HFFc6 (cell line): ENCODE data around the gene CISH. TPM values are rescaled to one million over a fixed set of nuclear protein-coding genes. Genes with fewer than 3 reads are reported as not detected.

Source experiments
- DNase-seq: peaks from one replicate; pipeline ENCODE4 v3.0.0-alpha.2; 2018
- H3K27ac Mint-ChIP-seq: 2 replicates; pipeline ENCODE4 v1.8.0; 2020; ENCODE audit warnings: mild to moderate bottlenecking, mixed read lengths
- H3K27me3 Mint-ChIP-seq: 2 replicates; pipeline ENCODE4 v1.8.0; 2021; ENCODE audit warnings: mild to moderate bottlenecking, moderate library complexity, mixed read lengths; ENCODE audit not compliant: insufficient read depth
- H3K36me3 Mint-ChIP-seq: 2 replicates; pipeline ENCODE4 v1.8.0; 2021; ENCODE audit warnings: low read depth, mixed read lengths
- H3K4me1 Mint-ChIP-seq: 2 replicates; pipeline ENCODE4 v1.8.0; 2020; ENCODE audit warnings: low read depth, mixed read lengths
- H3K4me3 Mint-ChIP-seq: 2 replicates; pipeline ENCODE4 v1.8.0; 2020; ENCODE audit warnings: mild to moderate bottlenecking, moderate library complexity, mixed read lengths
- H3K9me3 Mint-ChIP-seq: 2 replicates; pipeline ENCODE4 v1.8.0; 2020; ENCODE audit warnings: mild to moderate bottlenecking, mixed read lengths
- total RNA-seq, 6 experiments: library from RNA; stranded (reverse); fragmentation: NEBNext Ultra II Directional; extraction: Animal tissue kit (Norgen Biotek cat#: 25700); gene quantifications; 2 replicates in 1 of 6; 3 replicates in 5 of 6; pipeline ENCODE4 v1.2.3, GENCODE V29; 2021
- TF ChIP-seq, protein P1 (sequence below): fragments of 200-600 bp; sonication (generic); IDR thresholded peaks from 2 replicates; pipeline ENCODE4 v1.5.0; 2021; ENCODE audit warnings: antibody characterized with exemption, mild to moderate bottlenecking

CISH gene
- total RNA-seq, 6 experiments from 2014 or later: 0.84 to 1.4 (median 0.95) TPM

DNA sequence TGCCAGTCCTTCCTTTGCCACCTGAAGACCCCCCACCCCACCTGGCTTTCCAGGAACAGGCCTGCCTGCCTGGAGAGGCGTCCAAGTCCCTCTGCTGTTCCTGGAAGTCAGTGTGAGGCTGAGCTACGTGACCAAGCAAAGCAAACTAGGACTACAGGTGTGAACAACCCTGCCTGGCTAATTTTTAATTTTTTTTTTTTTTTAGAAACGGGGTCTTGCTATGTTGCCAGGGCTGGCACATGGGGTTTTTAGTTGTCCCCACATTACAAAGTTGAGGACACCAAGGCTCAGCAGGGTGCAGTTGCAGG is 24.9 kb downstream of the CISH start:
- no peak overlapping the region for H3K27ac Mint-ChIP-seq
- DNase-seq: no peak
- H3K27me3 Mint-ChIP-seq: no peaks in the 10 kb centered on the region
- no peaks in the 10 kb centered on the region; the same call in 1 of the 2 replicates for H3K36me3 Mint-ChIP-seq
- TF ChIP-seq, protein P1, sequence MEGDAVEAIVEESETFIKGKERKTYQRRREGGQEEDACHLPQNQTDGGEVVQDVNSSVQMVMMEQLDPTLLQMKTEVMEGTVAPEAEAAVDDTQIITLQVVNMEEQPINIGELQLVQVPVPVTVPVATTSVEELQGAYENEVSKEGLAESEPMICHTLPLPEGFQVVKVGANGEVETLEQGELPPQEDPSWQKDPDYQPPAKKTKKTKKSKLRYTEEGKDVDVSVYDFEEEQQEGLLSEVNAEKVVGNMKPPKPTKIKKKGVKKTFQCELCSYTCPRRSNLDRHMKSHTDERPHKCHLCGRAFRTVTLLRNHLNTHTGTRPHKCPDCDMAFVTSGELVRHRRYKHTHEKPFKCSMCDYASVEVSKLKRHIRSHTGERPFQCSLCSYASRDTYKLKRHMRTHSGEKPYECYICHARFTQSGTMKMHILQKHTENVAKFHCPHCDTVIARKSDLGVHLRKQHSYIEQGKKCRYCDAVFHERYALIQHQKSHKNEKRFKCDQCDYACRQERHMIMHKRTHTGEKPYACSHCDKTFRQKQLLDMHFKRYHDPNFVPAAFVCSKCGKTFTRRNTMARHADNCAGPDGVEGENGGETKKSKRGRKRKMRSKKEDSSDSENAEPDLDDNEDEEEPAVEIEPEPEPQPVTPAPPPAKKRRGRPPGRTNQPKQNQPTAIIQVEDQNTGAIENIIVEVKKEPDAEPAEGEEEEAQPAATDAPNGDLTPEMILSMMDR: no peak
- H3K4me3 Mint-ChIP-seq: no peak overlapping the region
- peaks cover 22% of the 10 kb centered on the region for H3K4me1 Mint-ChIP-seq
- no peaks in the 10 kb centered on the region for H3K9me3 Mint-ChIP-seq

DNA sequence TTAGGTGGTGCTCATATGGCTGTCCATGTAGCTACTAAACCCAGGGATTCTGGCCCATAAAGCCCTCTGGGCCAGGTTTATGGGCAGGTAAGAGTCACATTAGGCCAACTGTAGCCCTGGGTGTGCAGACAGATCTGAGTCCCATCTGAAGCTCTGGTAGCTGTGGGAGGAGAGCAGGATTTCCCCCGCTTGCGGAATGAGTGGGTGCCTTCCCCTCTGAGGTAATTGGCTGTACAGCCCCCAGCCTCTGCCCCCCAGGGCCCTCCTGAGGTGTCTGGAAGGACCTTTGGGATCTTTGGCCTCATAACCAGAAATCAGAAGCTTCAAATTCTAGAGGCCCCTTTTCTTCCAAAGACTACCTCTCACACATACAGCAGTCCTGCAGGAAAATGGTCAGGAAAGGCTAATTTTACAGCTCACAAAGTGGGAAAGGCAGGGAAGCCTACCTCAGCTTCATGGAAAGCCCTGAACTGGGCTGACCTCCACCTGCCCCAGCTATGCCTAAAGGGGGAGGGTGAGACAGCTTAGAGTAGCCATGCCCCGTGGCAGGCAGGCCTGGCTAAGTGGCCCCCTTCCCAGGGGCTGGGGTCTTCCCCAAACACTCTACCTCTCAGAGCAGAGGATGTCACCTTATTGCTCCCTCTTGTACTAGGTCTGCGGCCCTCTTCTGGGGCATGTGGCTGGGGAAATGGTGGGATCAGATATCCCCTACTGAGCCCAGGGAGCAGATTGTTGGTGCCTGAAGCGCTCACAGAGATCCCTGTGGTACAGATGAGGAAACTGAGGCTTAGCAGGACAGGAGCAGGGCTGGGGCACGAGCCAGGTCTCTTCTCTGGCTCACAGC is 25.4 kb downstream of the CISH start:
- TF ChIP-seq, protein P1: no peak
- no peaks in the 10 kb centered on the region for H3K9me3 Mint-ChIP-seq
- H3K27me3 Mint-ChIP-seq: no peaks in the 10 kb centered on the region
- peaks cover 21% of the 10 kb centered on the region for H3K4me1 Mint-ChIP-seq
- no peak for DNase-seq
- H3K4me3 Mint-ChIP-seq: no peak overlapping the region
- H3K27ac Mint-ChIP-seq: no peak overlapping the region
- H3K36me3 Mint-ChIP-seq: no peaks in the 10 kb centered on the region; the same call in 1 of the 2 replicates

DNA sequence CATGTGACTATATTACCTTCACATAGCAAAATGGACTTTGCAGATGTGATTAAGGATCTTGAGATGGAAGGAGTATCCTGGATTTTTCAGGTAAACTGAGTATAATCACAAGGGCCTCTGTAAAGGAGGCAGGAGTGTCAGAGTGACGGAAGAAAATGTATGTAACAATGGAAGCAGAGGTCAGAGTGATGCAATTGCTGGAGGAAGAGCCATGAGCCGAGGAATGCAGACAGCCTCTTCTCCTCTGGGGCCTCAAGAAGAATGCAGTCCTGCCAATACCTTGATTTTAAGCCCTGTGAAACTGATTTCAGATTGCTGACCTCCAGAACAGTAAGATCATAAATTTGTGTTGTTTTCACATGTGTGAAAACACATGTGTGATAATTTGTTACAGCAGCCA is 27.2 kb downstream of the CISH start:
- Mint-ChIP-seq H3K4me3 (no peak overlapping the region), H3K4me1 (peaks cover 14% of the 10 kb centered on the region), H3K9me3 (no peaks in the 10 kb centered on the region), H3K36me3 (no peaks in the 10 kb centered on the region; the same call in 1 of the 2 replicates), H3K27ac (no peak overlapping the region), H3K27me3 (no peaks in the 10 kb centered on the region)
- no peak for DNase-seq
- TF ChIP-seq, protein P1: no peak

DNA sequence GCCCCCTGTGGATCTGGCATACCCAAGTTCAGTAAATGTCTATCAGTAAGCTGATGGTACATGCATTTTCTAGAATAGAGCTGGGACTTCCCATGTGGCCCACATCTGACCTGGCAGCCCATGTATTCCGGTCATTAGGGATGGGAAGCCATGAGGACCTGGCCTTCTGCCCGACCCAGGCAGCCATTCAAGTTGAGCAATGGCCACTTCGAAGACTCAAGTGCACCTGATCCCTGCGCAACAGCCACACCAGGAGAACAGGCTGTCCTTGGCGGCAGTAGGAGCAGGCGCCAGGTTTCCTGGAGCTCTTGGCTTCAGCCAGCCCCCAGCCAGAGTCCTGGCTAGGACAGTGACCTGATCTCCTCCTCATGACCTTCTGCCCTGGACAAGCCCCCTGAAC is 27.7 kb downstream of the CISH start:
- TF ChIP-seq, protein P1: no peak
- Mint-ChIP-seq H3K27ac (no peak overlapping the region), H3K4me1 (peaks cover 12% of the 10 kb centered on the region), H3K9me3 (no peaks in the 10 kb centered on the region), H3K4me3 (no peak overlapping the region), H3K36me3 (no peaks in the 10 kb centered on the region; the same call in 1 of the 2 replicates), H3K27me3 (no peaks in the 10 kb centered on the region)
- DNase-seq: no peak

DNA sequence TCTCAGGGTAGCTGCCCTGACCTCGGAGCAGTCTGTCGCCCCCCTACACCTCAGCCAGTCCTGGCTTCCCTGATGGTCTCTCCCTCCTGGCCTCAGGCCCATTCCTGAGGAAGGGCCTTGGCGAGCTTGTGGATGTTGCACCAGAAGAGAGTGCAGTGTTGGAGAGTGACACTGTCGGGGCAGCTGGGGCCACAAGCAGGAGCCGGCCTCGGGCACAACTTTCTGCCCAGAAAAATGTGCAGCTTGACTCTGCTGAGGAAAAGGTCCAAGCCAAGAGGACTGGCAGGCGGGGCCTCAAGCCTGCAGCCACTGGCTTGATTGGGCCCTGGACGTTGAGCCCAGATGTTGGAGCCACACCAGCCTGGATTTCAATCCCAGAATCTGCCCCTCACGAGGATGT is 29.5 kb downstream of the CISH start:
- DNase-seq: no peak
- H3K4me3 Mint-ChIP-seq: no peak overlapping the region
- H3K27ac Mint-ChIP-seq: no peak overlapping the region
- no peaks in the 10 kb centered on the region for H3K9me3 Mint-ChIP-seq
- H3K36me3 Mint-ChIP-seq: no peaks in the 10 kb centered on the region; the same call in 1 of the 2 replicates
- TF ChIP-seq, protein P1: no peak
- H3K27me3 Mint-ChIP-seq: no peaks in the 10 kb centered on the region
- H3K4me1 Mint-ChIP-seq: peaks cover under 1% of the 10 kb centered on the region; the same call in 1 of the 2 replicates
